ENCODE results near the gene PRSS38. TPM values are rescaled to one million over a fixed set of nuclear protein-coding genes. Genes with fewer than 3 reads are reported as not detected.

Gene PRSS38
- total RNA-seq, 1 experiment from 2014 or later = not detected

DNA sequence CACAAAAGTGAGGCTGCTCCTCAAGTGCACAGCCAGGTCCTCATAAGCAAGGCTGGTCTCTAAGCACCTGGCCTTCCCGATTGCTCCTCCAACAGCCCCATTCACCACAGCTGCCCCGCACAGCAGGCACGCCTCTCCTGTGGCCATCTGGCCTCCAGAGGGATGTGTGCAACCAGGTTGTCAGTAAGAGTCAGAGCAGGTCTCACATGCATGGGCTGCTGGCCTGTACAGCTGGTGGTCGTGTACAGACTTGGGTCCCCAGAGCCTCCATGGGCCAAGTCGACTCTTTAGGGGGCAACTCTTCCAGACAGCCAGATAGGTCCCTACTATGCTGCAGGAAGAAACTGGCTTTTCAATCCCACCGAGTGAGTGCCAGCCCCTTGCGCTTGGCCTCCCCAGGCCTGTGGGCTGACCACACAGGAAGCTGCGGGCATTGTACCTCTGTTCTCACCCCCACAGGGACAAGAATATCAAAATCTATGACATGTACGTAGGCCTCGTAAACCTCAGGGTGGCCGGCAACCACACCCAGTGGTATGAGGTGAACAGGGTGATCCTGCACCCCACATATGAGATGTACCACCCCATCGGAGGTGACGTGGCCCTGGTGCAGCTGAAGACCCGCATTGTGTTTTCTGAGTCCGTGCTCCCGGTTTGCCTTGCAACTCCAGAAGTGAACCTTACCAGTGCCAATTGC is 1.4 kb downstream of the PRSS38 start:
- intact Hi-C loops (cut with micrococcal nuclease) = no loop called here
- TF ChIP-seq, protein P1, sequence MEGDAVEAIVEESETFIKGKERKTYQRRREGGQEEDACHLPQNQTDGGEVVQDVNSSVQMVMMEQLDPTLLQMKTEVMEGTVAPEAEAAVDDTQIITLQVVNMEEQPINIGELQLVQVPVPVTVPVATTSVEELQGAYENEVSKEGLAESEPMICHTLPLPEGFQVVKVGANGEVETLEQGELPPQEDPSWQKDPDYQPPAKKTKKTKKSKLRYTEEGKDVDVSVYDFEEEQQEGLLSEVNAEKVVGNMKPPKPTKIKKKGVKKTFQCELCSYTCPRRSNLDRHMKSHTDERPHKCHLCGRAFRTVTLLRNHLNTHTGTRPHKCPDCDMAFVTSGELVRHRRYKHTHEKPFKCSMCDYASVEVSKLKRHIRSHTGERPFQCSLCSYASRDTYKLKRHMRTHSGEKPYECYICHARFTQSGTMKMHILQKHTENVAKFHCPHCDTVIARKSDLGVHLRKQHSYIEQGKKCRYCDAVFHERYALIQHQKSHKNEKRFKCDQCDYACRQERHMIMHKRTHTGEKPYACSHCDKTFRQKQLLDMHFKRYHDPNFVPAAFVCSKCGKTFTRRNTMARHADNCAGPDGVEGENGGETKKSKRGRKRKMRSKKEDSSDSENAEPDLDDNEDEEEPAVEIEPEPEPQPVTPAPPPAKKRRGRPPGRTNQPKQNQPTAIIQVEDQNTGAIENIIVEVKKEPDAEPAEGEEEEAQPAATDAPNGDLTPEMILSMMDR (IDR thresholded peaks at IDR 0.05; ENCODE audit: unreplicated experiment) = no peak
- Mint-ChIP-seq H3K27me3 (ENCODE audit: insufficient read depth, unreplicated experiment) (peaks cover 20% of the 10 kb centered on the region), H3K27ac (ENCODE audit: low read depth, unreplicated experiment) (no peak overlapping the region), H3K9me3 (ENCODE audit: unreplicated experiment) (peaks cover 12% of the 10 kb centered on the region), H3K4me3 (ENCODE audit: unreplicated experiment) (no peak overlapping the region), H3K36me3 (ENCODE audit: insufficient read depth, unreplicated experiment) (no peaks in the 10 kb centered on the region), H3K4me1 (ENCODE audit: insufficient read depth, unreplicated experiment) (no peaks in the 10 kb centered on the region)
- POLR2A ChIA-PET = interaction anchor here (2.4 kb wide), 1 partner anchor 10 kb away, joined by 16 read pairs; no protein-coding TSS in a partner anchor
- DNase-seq (ENCODE audit: unreplicated experiment) = no peak
- CTCF ChIA-PET = interaction anchor here (0.5 to 1.2 kb wide), 3 partner anchors 10 to 1385 kb away, joined by 3 read pairs; no protein-coding TSS in a partner anchor
- BruUV-seq (replicated peaks) = no TSS peak

DNA sequence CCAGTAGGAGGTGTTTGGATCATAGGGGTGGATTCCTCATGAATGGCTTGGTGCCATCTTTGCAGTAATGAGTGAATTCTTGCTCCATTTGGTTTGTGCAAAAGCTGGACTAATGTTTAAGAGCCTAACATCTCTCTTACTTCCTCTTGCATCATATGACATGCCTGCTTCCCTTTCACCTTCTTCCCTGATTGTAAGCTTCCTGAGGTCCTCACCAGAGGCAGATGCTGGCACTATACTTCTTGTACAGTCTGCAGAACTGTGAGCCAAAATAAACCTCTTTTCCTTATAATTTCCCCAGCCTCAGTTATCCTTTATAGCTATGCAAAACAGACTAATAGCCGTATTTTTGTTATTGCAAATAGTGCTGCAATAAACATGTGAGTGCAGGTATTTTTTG is 8.1 kb downstream of the PRSS38 start:
- ChIA-PET CTCF (interaction anchor here (0.9 to 1.2 kb wide), 4 partner anchors 15 to 123 kb away, joined by 3 to 6 read pairs (median 3); no protein-coding TSS in a partner anchor), POLR2A (interaction anchor here (1.2 to 1.4 kb wide), 2 partner anchors 10 to 18 kb away, joined by 3 read pairs; no protein-coding TSS in a partner anchor)
- peaks cover 8% of the 10 kb centered on the region for H3K9me3 Mint-ChIP-seq (ENCODE audit: unreplicated experiment)
- intact Hi-C loops (cut with micrococcal nuclease) = no loop called here
- no peak overlapping the region for H3K27ac Mint-ChIP-seq (ENCODE audit: low read depth, unreplicated experiment)
- TF ChIP-seq, protein P1 (IDR thresholded peaks at IDR 0.05; ENCODE audit: unreplicated experiment) = no peak
- BruUV-seq (replicated peaks) = no TSS peak
- H3K4me3 Mint-ChIP-seq (ENCODE audit: unreplicated experiment) = no peak overlapping the region
- no peaks in the 10 kb centered on the region for H3K36me3 Mint-ChIP-seq (ENCODE audit: insufficient read depth, unreplicated experiment)
- no peaks in the 10 kb centered on the region for H3K4me1 Mint-ChIP-seq (ENCODE audit: insufficient read depth, unreplicated experiment)
- DNase-seq (ENCODE audit: unreplicated experiment) = no peak
- peaks cover 46% of the 10 kb centered on the region for H3K27me3 Mint-ChIP-seq (ENCODE audit: insufficient read depth, unreplicated experiment)

DNA sequence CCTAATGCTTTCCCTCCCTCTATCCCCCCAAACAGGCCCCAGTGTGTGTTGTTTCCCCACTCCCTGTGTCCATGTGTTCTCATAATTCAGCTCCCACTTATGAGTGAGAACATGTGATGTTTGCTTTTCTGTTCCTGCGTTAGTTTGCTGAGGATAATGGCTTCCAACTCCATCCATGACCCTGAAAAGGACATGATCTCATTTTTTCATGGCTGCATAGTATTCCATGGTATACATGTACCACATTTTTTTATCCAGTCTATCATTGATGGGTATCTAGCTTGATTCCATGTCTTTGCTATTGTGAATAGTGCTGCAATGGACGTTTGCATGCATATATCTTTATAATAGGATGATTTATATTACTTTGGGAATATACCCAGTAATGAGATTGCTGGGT is 8.7 kb downstream of the PRSS38 start:
- intact Hi-C loops (cut with micrococcal nuclease) = no loop called here
- DNase-seq (ENCODE audit: unreplicated experiment) = no peak
- ChIA-PET POLR2A (interaction anchor here (0.6 to 1.4 kb wide), 4 partner anchors 9 to 1305 kb away, joined by 3 read pairs; no protein-coding TSS in a partner anchor), CTCF (interaction anchor here (1.1 to 1.4 kb wide), 3 partner anchors 16 to 122 kb away, joined by 3 read pairs; no protein-coding TSS in a partner anchor)
- Mint-ChIP-seq H3K4me1 (ENCODE audit: insufficient read depth, unreplicated experiment) (no peaks in the 10 kb centered on the region), H3K9me3 (ENCODE audit: unreplicated experiment) (peaks cover 8% of the 10 kb centered on the region), H3K27ac (ENCODE audit: low read depth, unreplicated experiment) (no peak overlapping the region), H3K27me3 (ENCODE audit: insufficient read depth, unreplicated experiment) (peaks cover 50% of the 10 kb centered on the region), H3K36me3 (ENCODE audit: insufficient read depth, unreplicated experiment) (no peaks in the 10 kb centered on the region), H3K4me3 (ENCODE audit: unreplicated experiment) (no peak overlapping the region)
- BruUV-seq (replicated peaks) = no TSS peak
- TF ChIP-seq, protein P1 (IDR thresholded peaks at IDR 0.05; ENCODE audit: unreplicated experiment) = no peak

DNA sequence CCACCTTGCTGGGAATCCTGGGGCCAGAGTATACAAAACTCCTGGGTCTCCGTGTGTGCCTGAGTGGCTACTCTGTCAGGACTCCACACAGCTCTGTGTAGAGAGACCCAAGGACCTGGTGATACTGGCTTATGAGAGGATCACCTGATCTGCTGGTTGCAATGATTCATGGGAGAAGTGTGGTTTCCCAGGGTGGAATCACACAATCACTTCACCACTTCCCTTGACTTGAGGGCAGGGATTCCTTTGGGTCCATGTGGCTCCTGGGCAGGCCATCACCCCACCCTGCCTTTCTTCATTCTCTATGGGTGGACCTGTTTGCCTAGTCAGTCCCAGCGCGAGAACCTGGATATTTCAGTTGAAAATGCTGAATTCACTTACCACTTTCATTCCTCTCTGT is 13.3 kb downstream of the PRSS38 start:
- intact Hi-C loops (cut with micrococcal nuclease) = no loop called here
- Mint-ChIP-seq H3K36me3 (ENCODE audit: insufficient read depth, unreplicated experiment) (no peaks in the 10 kb centered on the region), H3K27me3 (ENCODE audit: insufficient read depth, unreplicated experiment) (peaks cover 23% of the 10 kb centered on the region), H3K27ac (ENCODE audit: low read depth, unreplicated experiment) (no peak overlapping the region), H3K9me3 (ENCODE audit: unreplicated experiment) (peaks cover 7% of the 10 kb centered on the region), H3K4me3 (ENCODE audit: unreplicated experiment) (no peak overlapping the region), H3K4me1 (ENCODE audit: insufficient read depth, unreplicated experiment) (no peaks in the 10 kb centered on the region)
- TF ChIP-seq, protein P1 (IDR thresholded peaks at IDR 0.05; ENCODE audit: unreplicated experiment) = no peak
- POLR2A ChIA-PET = interaction anchor here (0.7 kb wide), 1 partner anchor 10 kb away, joined by 4 read pairs; no protein-coding TSS in a partner anchor
- CTCF ChIA-PET = interaction anchor here (1.1 kb wide), 1 partner anchor 21 kb away, joined by 3 read pairs; no protein-coding TSS in a partner anchor
- DNase-seq (ENCODE audit: unreplicated experiment) = no peak
- BruUV-seq (replicated peaks) = no TSS peak
